HG02884 (cell line): ENCODE data around the gene DSG1.
"Not testable (repeated sequence)": the region's sequence is repeated elsewhere in the genome, so short reads cannot be mapped to it uniquely, and the experiment has no call there.

ENCODE experiments used
- ATAC-seq: cut with Tn5 transposase; IDR thresholded peaks from one replicate; pipeline ENCODE4 v1.9.1; 2021; ENCODE audit warnings: mild to moderate bottlenecking, moderate library complexity; ENCODE audit not compliant: unreplicated experiment

DSG1 gene

DNA sequence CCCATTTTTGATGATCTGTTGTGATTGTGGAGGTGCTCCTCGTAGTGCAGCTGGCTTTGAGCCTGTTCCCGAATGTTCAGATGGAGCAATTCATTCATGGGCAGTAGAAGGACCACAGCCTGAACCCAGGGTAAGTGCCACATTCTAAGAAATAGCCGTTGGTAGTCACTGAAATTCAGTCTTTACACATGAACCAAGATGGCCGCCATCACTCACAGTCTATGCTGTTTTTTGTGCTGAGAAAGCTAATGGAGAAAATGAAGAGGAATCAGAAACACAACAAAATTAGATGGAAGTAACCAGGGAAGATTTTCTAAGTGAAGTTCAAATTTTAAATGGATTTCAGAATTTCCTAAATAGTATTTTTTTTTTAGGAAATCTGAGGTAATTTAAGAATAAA is 25.5 kb downstream of the DSG1 start:
- no peak for ATAC-seq

DNA sequence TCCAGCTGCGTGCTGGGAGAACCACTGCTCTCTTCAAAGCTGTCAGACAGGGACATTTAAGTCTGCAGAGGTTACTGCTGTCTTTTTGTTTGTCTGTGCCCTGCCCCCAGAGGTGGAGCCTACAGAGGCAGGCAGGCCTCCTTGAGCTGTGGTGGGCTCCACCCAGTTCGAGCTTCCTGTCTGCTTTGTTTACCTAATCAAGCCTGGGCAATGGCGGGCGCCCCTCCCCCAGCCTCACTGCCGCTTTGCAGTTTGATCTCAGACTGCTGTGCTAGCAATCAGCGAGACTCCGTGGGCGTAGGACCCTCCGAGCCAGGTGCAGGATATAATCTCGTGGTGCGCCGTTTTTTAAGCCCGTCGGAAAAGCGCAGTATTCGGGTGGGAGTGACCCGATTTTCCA is 35.4 kb downstream of the DSG1 start:
- not testable (repeated sequence) for ATAC-seq

DNA sequence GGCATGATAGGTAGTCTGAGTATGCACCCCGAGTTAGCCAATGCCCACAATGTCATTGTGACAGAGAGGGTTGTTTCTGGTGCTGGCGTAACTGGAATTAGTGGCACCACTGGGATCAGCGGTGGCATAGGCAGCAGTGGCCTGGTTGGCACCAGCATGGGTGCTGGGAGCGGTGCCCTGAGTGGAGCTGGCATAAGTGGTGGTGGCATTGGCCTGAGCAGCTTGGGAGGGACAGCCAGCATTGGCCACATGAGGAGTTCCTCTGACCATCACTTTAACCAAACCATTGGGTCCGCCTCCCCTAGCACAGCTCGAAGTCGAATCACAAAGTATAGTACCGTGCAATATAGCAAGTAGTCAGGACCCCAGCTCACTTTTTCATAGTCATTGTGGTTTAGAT is 37.0 kb downstream of the DSG1 start:
- no peak for ATAC-seq

DNA sequence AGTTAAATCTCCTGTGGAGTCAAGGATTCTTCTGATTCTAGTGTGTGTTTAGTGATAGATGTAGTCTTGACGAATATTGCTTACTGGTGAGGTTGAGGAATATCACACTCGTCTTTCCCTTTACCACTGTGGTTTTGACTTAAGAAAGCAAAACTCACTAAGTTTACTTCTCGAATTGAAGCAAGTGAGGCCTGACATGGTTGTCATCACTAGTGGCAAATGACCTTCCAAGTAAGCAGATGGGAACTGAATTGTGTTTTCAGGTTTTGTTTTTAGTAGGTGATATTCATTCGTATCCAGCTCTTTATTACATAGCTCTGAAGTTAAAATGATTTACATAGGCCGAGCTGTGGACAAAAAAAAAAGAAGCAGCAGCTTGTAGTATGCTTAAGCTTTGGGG is 38.1 kb downstream of the DSG1 start:
- ATAC-seq: no peak

DNA sequence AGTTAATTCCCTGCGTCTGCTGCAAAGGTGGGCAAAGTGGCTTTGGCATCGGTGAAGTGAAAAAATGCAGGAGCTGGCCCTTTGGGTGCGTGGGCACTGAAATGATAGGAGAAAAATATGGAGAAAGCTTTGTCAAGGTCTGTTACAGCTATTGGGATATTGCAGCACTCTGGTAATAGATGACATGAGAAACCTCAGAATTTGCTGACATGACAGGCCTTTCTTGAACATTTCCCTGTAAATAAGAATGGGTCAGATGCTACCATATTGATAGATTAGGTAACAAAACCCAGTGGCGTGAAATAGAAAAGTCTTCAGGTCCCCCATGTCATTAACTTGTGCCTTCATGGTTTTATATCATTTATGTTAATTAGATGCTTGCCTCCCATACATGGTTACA is 46.2 kb downstream of the DSG1 start:
- no peak for ATAC-seq

DNA sequence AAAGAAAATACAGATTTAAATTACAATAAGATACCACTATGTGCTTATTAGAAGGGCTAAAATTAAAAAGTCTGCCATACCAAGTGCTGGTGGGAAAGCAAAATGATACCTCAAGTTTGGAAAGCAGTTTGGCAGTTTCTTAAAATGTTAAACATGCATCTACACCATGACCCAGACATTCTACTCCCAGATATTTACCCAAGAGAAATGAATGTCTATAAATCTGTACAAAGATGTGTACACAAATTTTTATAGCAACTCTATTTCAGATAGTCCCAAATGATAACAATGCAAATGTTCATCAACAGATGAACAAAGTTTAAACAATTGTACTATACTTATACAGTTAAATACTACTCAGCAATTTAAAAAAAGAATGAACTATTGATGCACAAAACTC is 51.5 kb downstream of the DSG1 start:
- no peak for ATAC-seq

DNA sequence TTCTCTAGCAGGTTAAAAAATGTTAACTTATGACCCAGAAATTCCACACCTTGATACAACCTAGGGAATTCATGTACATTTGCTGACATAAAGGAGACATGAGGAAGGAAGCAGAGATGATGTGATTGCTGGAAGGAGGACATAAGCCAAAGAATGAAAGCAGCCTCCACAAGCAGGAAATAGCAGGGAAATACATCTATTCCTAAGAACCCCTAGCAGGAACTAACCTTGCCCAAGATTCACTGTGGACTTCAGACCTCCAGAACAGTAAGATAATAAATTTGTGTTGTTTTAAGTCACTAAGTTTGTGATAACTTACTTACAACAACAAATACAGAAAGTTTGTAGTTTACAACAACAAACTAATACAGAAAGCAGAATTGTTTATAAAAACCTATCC is 54.0 kb downstream of the DSG1 start:
- no peak for ATAC-seq

DNA sequence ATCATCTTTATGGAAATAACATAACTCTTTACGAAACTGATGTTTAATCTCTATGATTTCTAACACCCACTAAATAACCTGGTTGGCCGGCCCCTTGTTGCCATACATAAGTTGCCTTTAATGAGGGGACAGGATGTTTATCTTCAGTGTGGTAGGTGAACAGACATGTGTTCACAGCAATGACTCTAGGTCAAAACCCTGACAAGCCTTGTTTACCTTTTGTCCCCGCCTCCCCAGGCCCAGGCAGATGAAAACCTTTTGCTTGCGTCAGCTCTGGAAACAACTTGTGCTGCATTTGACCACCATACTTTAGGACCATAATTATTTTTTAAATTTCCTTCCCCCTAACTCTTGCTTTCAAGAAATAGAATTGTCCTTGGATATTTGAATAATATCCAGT is 55.7 kb downstream of the DSG1 start:
- ATAC-seq: no peak

DNA sequence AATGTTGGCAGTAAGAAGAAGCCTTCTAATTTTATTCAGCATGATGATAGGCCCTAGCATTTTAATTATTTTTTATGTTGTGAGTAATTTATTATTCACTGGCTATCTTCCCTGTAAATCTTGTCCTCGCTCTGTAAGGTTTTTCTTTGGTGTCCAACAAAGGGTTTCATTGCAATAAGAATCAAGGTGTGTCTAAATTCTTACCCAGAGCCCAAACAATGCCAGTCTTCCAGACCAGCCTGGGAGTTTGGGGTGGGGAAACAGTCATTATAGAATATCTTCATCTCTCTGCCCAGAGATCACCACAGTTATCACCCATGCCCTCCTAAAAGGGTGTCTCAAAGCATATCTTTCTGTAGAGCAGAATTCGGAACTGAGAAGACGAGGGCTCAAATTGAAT is 58.5 kb downstream of the DSG1 start, which contains the start of gene DSG4:
TSS of gene DSG4 (plus strand) at position 301 of the 400 bp plus-strand sequence. CDS start 135 bp downstream, outside the sequence.
- ATAC-seq: no peak

DNA sequence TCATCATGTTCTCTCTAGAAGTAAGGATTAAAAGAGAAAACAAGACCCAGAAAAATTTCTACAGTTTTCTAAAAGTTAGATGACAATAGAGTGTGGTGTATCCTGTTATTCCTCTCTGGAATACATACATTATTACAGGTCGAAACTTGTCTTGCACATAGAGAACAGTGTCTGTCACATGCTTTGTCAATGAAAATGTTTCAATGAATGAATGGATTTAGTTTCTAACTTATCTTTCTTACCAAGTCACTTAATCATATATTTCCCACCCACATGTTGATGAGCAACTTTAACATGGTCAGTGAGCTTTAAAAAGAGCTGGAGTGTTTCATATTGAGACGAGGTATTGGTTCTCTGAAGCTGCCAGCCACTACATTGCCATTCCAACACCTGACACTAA is 63.0 kb downstream of the DSG1 start:
- no peak for ATAC-seq

DNA sequence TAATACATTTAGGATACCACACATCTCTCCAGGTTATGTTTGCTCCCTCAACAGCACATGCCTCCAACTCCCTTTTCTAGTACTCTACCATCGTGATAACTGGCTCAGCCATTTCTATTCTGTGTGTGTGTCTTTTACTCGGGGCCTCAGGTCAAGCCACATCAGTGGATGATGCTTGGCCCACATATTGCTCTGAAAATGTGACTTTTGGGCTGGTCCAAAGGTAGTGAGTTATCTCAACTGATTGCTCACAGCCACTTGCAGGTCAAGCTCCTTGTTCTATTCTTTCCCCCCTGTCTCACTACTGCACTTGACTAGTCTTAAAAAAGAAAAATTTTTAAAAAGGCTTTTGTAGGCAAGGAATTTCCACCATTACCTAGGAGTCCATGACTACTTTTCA is 64.1 kb downstream of the DSG1 start:
- ATAC-seq: no peak

DNA sequence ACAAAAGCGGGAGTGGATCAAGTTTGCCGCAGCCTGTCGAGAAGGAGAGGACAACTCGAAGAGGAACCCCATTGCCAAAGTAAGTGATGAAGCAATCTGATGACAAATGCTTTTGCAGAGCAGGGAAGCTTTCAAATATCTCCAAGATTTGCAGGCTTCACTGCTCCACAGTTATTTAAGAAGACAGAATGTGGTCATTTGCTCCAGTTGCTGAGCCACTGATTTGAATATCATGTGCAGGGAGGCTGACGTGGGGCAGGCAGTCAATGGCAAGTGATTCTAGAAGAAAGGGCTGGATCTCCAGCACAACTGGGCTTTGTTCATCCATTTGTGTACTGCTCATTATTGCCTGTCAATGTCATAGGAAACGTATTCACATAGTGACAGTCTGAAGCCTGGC is 68.8 kb downstream of the DSG1 start:
- no peak for ATAC-seq

DNA sequence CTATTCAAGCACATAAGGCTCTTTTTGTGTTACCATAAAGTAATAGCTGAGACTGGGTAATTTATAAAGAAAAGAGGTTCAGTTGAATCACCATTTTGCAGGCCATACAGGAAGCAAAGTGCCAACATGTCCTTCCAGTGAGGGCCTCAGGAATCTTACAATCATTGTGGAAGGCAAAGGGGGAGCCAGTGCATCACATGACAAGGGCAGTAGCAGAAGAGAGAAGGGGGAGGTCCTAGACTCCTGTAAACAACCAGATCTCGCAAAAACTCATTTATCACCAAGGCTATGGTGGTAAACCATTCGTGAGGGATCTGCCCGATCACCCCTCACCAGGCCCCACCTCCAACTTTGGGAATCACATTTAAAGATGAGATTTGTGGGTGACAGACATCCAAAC is 75.3 kb downstream of the DSG1 start:
- ATAC-seq: no peak

DNA sequence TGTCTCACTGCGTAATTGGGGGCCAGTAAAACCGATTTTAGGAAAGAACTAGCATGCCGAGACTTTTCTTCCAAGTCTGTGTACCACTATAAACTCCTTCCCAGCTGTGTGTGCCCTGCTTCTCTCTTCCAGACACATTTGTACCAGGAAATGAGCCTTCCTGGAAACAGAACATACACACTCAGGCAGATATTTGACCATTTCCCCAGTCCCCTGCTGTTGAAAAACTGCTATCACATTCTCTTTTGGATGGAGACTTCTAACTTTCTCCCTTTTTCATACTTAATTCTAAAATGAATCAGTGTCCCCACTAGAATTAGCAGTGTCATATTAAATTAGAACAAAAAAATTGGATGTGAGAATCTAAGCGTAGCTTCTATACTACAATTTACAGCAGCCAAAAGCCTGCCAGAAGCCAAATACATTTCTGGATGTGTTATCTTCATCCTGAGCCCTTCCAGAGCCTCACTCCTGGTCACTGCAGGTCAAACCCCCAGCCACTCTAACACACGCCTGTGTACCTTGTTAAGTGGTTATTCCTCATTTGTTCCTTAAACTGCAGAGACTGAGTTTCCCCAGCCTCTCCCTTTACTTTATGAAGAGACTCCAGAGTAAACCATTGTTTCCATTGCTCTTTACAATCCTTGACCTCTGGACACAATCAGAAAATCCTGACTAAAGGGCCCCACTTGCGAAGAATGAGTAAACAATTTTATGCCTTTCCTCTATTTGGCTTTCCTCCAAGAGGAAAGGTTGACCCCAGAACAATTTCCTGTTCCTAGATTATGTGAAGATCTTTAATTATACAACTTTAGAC is 79.0 kb downstream of the DSG1 start:
- no peak for ATAC-seq

DNA sequence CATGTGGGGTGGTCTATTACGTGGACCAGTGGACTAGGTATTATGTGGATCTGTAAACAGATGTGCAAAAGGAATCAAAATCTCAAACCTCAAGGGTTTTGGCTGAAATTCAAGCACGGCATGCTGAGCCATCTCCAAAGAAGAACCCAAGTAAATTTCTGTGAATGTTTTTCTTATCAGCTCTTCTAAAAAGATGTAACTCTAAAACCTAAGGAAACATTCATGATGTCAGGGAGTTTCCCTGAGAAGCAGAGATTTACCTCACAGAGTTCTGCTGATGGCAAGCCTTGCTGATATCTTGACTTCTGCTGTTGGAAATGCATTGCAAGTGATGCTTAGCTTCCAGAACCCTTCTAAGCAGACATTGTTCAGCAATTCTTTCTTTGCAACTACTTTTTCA is 80.2 kb downstream of the DSG1 start:
- no peak for ATAC-seq

DNA sequence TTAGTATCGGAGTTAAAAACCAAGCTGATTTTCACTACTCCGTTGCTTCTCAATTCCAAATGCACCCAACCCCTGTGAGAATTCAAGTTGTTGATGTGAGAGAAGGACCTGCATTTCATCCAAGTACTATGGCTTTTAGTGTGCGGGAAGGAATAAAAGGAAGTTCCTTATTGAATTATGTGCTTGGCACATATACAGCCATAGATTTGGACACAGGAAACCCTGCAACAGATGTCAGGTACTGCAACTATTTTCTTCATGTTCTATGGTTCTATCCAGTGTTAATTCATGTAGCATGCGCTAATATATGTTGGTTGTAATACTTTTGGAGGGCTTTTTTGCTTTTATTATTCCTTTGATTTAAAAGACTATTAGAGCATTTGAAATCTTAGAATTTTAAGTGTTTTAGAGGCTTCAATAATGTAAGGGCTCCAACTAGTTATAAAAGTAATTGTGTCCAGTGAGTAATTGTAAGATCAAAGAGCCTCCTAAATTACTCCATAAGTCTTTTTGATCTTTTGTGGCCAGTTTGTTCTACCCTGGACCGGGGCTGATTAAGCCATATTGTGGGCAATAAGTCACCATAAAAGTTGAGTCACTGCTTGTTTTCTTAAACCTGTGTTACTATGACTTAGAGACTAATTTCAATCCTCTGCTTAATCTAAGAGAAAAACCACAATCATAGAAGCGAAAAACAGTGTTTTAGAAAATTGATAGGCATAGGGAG is 81.5 kb downstream of the DSG1 start:
- ATAC-seq: no peak

DNA sequence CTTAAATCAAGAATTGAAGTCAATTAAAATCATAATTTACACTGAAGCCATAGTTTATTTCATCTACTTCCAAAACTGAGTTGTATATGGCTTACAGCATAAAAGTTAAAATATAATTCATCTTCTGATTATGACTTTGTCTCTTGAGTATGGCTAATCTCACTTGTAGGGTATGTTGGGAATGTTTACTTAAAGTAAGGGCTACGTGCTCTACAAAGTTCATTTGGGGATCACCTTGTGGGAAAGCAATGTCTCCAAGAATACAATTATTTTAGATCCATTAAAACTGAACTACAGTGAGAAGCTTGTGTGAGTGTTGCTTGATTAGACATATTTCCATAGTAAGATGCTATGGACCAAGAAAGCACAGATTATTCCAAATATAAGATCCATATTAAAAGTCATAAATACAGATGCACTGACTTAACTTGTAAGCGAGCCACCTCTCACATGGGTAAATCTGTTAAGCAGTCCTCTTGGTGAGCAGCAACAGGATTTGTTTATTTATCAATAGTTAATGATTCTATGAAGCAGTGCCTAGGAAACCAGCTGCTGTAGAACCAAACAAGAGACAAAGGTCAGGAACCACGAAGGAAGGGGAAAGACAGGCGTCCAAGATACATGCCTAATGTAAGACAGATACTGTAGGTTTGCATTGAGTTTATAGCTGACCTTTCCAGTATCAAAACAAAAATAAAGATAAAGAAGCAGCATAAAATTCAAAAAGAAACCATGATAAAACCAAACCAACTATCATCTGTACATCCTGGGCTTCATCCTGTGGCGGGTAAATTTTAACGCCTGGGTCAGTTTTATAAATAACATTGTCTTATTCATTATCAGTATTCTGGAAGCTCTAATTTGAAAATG is 83.4 kb downstream of the DSG1 start:
- no peak for ATAC-seq

DNA sequence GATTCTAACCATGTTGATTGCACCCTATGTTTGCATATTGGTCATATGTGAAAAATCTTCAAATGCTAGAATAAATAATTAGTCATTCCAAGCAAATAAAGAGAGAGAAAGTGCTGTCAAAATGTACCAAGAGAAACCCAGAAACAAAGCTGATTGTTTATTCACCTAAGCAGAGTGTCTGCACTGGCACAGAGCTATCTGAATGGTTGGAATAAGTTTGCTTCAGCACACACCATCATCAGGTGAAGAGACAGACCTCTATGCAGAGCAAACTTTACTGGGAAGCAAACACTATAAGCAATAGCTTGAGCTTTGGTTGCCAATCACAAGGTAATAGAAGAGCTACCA is 84.0 kb downstream of the DSG1 start:
- ATAC-seq: no peak

DNA sequence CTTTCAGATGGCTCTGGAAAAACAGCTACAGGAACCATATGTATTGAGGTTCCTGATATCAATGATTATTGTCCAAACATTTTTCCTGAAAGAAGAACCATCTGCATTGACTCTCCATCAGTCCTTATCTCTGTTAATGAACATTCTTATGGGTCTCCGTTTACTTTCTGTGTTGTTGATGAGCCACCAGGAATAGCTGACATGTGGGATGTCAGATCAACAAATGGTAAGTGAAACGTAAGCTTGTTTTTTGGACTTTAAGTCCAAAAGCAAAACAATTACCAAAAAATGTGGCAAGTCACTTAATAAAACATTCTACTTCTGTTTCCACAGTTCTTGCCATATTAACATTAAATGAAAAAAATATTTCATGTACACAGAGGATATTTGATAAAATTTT is 85.4 kb downstream of the DSG1 start:
- no peak for ATAC-seq
